ENCODE measurements around the gene ZNF878.

ZNF878 gene

GRCh38 chr19:12035220-12036172, 17.3 kb downstream of the ZNF878 start, which contains the start of gene ZNF433:
TSS of gene ZNF433 (minus strand) at chr19:12035679. CDS start at chr19:12035539, 140 bp downstream.
- in situ Hi-C loops (cut with MboI; ENCODE audit: low sequenced_read_pairs), result no loop called here

GRCh38 chr19:12034620-12035019, 18.1 kb downstream of the ZNF878 start:
- in situ Hi-C loops (cut with MboI; ENCODE audit: low sequenced_read_pairs), result no loop called here

GRCh38 chr19:12034198-12034597, 18.6 kb downstream of the ZNF878 start:
- in situ Hi-C loops (cut with MboI; ENCODE audit: low sequenced_read_pairs), result no loop called here

DNA sequence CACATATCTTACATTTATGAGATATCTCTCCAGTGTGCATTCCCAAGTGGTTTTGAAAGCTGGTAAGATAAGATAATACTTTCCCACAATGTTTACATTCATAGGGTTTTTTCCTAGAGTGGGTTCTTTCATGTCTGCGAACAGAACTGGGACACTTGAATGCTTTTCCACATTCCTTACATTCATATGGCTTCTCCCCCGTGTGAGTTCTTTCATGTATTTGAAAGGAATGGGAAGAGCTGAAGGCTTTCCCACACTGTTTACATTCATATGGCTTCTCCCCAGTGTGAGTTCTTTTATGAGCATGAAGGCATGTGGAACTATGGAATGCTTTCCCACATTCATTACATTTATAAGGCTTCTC, 37.0 kb downstream of the ZNF878 start:
- in situ Hi-C loops (cut with MboI; ENCODE audit: low sequenced_read_pairs), result no loop called here

DNA sequence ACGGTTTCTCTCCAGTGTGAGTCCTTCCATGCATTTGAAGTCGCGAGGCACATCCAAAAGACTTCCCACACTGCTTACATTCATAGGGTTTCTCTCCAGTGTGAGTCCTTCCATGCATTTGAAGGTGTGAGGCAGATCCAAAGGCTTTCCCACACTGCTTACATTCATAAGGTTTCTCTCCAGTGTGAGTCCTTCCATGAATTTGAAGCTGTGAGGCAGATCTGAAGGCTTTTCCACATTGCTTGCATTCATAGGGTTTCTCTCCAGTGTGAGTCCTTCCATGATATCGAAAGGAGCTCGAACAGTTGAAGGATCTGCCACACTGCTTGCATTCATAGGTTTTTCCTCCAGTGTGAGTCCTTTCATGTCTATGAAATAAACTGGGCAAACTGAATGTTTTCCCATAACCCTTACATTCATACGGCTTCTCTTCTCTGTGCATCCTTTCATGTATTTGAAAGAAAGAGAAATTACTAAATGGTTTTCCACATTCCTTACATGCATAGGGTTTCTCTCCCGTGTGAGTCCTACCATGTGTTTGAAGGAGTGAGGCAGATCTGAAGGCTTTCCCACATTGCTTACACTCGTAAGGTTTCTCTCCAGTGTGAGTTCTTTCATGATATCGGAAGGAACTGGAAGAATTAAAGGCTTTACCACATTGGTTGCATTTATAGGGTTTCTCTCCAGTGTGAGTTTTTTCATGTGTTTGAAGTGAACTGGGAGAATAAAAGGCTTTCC, 37.6 kb downstream of the ZNF878 start:
- in situ Hi-C loops (cut with MboI; ENCODE audit: low sequenced_read_pairs), result no loop called here

DNA sequence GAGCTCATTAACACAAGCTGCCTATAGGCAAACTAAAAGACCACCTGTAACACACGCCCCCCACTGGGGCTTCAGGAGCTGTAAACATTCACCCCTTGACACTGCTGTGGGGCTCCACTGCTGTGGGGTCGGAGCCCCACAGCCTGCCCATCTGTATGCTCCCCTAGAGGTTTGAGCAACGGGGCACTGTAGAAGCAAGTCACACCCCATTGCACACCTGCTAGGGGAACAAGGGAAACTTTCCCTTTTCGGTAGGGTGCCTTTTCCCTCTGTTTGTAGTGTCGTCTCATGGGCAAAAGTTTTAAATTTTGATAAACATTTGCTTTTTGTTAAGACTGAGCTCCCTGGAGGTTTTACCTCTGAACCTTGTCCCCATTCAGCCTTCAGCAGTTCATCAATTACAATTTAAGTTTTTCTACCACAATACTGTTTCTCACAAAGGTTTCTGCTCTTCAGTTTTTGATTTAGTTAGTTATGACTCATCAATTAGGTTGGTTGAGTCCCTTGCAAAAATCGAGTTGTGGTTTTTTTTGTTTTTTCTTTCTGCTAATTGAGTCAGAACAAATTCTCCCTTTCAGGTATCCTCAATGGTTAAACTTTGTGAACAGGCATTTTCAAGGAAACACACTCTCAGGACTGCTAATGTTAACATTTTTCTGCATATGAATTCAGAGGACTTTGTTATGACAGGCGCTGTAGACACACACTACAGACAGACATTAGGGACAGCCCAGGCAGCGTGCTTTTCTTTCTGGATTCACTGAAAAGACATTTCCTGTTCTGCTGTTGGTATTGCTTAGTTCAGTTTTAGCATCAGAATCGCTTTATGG, 52.4 kb downstream of the ZNF878 start:
- in situ Hi-C loops (cut with MboI; ENCODE audit: low sequenced_read_pairs), result no loop called here

GRCh38 chr19:11995174-11995573, 57.6 kb downstream of the ZNF878 start:
- in situ Hi-C loops (cut with MboI; ENCODE audit: low sequenced_read_pairs), result no loop called here
